RWPE1 (cell line): Measurements from ENCODE around the gene SLC9C1.

Source experiments
- CTCF ChIA-PET: fragments of 350-600 bp; sonication (Branson Sonifier 250); formaldehyde crosslinking; extraction: SDS; loops from one replicate; lab custom pipeline; 2021; lab: Yijun Ruan, JAX
- POLR2A ChIA-PET: fragments of 400-600 bp; formaldehyde crosslinking; extraction: SDS; loops from one replicate; lab custom pipeline; 2020; ENCODE audit warnings: antibody characterized with exemption; ENCODE audit not compliant: low non-redundant PET; lab: Yijun Ruan, JAX
- DNase-seq: peaks from one replicate; pipeline ENCODE4 v3.0.0; 2012; ENCODE audit warnings: low spot score
- H3K27ac ChIP-seq: fragments of 450-650 bp; 2 replicates; pipeline ENCODE4 v1.5.1; 2017
- CTCF ChIP-seq: fragments of 450-650 bp; conservative IDR thresholded peaks from 2 replicates; pipeline ENCODE4 v1.5.1; 2017; ENCODE audit warnings: low read depth, mild to moderate bottlenecking

SLC9C1 gene

DNA sequence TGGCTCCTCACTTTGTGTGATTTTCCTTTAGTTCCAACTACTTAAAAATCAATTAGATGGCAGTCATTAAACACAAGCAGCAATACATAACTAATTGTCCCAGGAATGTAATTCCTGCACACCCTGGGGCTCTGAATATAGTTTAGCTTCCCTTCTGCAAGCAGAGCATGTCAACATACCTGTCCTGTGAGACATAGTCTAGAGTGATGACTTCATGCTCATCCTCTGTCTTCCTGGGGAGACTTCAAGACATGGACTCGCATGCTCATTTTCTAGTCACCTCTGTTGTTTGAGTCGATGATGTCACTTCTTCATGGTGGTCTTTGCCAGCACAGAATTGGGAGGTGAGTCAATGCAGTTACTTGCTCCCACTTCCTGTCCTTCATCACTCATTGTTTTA lies 192.1 kb downstream of the SLC9C1 start:
- TF ChIP-seq CTCF = no peak
- peak overlapping the region; percentile 49; the same call in 1 of the 2 replicates for H3K27ac ChIP-seq
- POLR2A ChIA-PET = no interaction called here
- CTCF ChIA-PET = no interaction called here
- DNase-seq = peak; percentile 83

DNA sequence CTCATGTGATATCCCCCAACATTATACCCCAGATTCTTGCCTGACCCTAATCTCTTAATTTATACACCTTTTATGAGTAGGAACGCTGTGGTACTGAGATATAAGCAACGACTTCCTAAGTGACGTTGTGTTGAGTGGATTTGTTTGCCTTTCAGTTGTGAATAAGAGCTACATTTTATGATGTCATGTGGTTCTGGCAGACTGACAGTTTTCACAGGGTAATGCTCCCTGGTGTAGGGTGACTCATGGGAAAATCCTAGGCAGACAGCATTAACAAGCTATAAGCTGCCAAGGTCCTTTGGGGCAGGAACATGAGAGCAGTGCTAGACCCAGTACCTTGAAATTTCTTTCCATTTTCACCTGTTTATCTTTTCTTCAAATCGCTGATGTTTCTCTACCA lies 196.6 kb downstream of the SLC9C1 start:
- no peak overlapping the region for H3K27ac ChIP-seq
- POLR2A ChIA-PET = no interaction called here
- DNase-seq = peak; percentile 91
- CTCF ChIA-PET = interaction anchor here (0.6 to 0.9 kb wide), 2 partner anchors 12 to 26 kb away, joined by 3 to 4 read pairs; no protein-coding TSS in a partner anchor
- no peak for TF ChIP-seq CTCF

- no peak overlapping the region for H3K27ac ChIP-seq
- no peak for DNase-seq
- POLR2A ChIA-PET = no interaction called here
- TF ChIP-seq CTCF = no peak
- CTCF ChIA-PET = interaction anchor here (0.7 kb wide), 1 partner anchor 397 kb away, joined by 3 read pairs; no protein-coding TSS in a partner anchor
Measured at GRCh38 chr3:112096176-112096575, 197.8 kb downstream of the SLC9C1 start.

GRCh38 chr3:112095731-112096130 lies 198.3 kb downstream of the SLC9C1 start:
- POLR2A ChIA-PET = interaction anchor here (0.6 kb wide), 1 partner anchor 16 kb away, joined by 4 read pairs; no protein-coding TSS in a partner anchor
- DNase-seq = no peak
- no peak for TF ChIP-seq CTCF
- CTCF ChIA-PET = interaction anchor here (0.7 kb wide), 1 partner anchor 397 kb away, joined by 3 read pairs; no protein-coding TSS in a partner anchor
- H3K27ac ChIP-seq = no peak overlapping the region

DNA sequence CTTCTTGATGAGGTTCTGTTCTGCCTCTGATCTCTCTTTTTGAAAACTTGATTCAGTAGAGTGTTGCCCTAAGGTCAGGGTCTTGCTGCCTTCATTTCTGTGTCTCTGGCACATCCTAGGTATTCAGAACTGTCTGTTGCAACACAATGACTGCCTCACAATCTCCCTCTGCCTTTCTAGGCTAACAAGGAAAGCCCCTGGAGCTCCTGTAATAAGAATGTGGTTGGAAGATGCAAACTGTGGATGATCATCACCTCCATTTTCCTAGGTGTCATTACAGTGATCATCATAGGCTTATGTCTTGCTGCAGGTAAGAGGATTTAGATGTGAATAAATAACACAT lies 200.9 kb downstream of the SLC9C1 start:
- DNase-seq = no peak
- H3K27ac ChIP-seq = no peak overlapping the region
- ChIA-PET POLR2A (no interaction called here), CTCF (interaction anchor here (0.5 kb wide), 1 partner anchor 43 kb away, joined by 3 read pairs; no protein-coding TSS in a partner anchor)
- TF ChIP-seq CTCF = no peak

DNA sequence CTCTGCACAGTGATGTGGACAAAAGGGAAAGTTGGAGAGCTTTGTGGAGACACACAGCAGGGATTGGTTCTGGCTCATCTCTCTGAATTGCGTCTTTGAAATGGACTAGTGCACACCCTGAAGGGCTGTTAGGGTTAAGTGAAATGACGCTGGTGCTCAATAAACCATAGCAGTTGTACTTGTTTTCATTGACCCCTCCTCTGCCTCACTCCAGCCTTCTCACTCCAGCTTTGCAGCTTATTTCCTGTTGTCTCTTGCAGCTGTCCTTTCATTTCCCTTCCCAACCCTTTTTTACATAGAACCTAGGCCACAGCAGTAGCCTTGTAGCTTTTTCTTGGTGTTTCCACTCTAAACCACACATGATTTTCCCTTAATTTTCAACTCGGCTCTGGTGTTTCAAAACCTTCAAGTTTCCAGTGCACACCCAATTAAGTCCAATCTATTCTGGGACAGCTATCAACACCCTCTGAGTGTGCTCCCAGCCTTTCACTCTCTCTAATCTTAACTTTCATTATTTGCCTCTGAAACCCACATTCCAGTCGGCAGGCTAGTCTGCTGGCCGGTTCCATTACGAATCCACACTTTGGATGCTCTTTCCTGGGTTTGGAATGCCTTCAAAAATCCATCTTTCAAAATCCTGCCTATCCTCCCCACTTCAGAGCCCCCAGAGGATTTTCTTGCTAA lies 201.4 kb downstream of the SLC9C1 start:
- H3K27ac ChIP-seq = no peak overlapping the region
- CTCF ChIA-PET = interaction anchor here (0.5 kb wide), 1 partner anchor 42 kb away, joined by 3 read pairs; no protein-coding TSS in a partner anchor
- no peak for TF ChIP-seq CTCF
- POLR2A ChIA-PET = no interaction called here
- no peak for DNase-seq
